HepG2 (cell line): ENCODE measurements around the gene SLITRK2. TPM values are rescaled to one million over a fixed set of nuclear protein-coding genes. Genes with fewer than 3 reads are reported as not detected.

Experiments
- ATAC-seq: fragments of 200-7000 bp; cut with Tn5 transposase; 3 replicates; pipeline ENCODE4 v1.9.1; 2020; ENCODE audit warnings: mild to moderate bottlenecking, moderate library complexity
- BruUV-seq: library from RNA; stranded (reverse); fragments of 400-500 nt; replicated peaks from 2 replicates; lab custom pipeline; 2021; lab: Mats Ljungman, UMichigan
- CTCF ChIA-PET: fragments of 300-600 bp; formaldehyde crosslinking; extraction: SDS; loops from one replicate; lab custom pipeline; 2021; ENCODE audit warnings: low total read pairs, inconsistent platforms, low intra/inter-chr PET ratio; lab: Yijun Ruan, JAX
- POLR2A ChIA-PET: fragments of 350-600 bp; sonication (Branson Sonifier 250); formaldehyde crosslinking; loops from one replicate; lab custom pipeline; 2020; ENCODE audit warnings: antibody characterized with exemption, inconsistent platforms; lab: Yijun Ruan, JAX
- DNase-seq: peaks from one replicate; pipeline ENCODE4 v3.0.0-alpha.2; 2015; ENCODE audit warnings: low spot score
- FAIRE-seq: peaks from 3 replicates; lab custom pipeline; 2011; peaks lifted over from hg19 to GRCh38; lab: Jason Lieb, UNC
- H2AFZ ChIP-seq: one replicate; pipeline ENCODE4 v1.6.1; 2011; ENCODE audit warnings: low read length, inconsistent platforms
- H3K27ac ChIP-seq: fragments of 300-600 bp; 3 replicates; pipeline ENCODE4 v1.8.0; 2011; ENCODE audit warnings: mixed run types, mild to moderate bottlenecking, mixed read lengths, low read length, inconsistent platforms; ENCODE audit not compliant: insufficient read depth; ENCODE audit errors: extremely low read length
- H3K27me3 ChIP-seq, 2 experiments: fragments of 200-600 bp in 1 of 2; 2 replicates in 1 of 2; 3 replicates in 1 of 2; pipeline versions ENCODE4 v1.6.0 to v1.8.0; 2011; ENCODE audit warnings: low read length in 2 of 2, mild to moderate bottlenecking in 2 of 2, moderate library complexity in 2 of 2, inconsistent platforms in 1 of 2; ENCODE audit not compliant: insufficient read depth in 2 of 2, control insufficient read depth in 1 of 2
- H3K36me3 ChIP-seq, 2 experiments: fragments of 200-600 bp in 1 of 2; replicated peaks in 1 of 2; 2 replicates in 1 of 2; 3 replicates in 1 of 2; pipeline versions ENCODE4 v1.5.1 to v1.8.0; 2011; ENCODE audit warnings: low read length in 2 of 2, inconsistent platforms in 1 of 2; ENCODE audit not compliant: insufficient read depth in 2 of 2, control insufficient read depth in 1 of 2
- H3K4me1 ChIP-seq: 2 replicates; pipeline ENCODE4 v1.5.1; 2012; ENCODE audit warnings: low read length, inconsistent platforms; ENCODE audit not compliant: insufficient read depth
- H3K4me2 ChIP-seq: 2 replicates; pipeline ENCODE4 v1.6.0; 2011; ENCODE audit warnings: low read depth, low read length, inconsistent platforms
- H3K4me3 ChIP-seq, 3 experiments: fragments of 200-600 bp in 1 of 3; sonication (generic), shearing (Covaris generic) in 1 of 3; replicated peaks in 1 of 3; 2 replicates each; pipeline ENCODE4 v1.5.1; 2011 to 2016; ENCODE audit warnings: low read length in 3 of 3, inconsistent platforms in 2 of 3, low read depth in 2 of 3, mild to moderate bottlenecking in 2 of 3, control low read depth in 1 of 3, mixed read lengths in 1 of 3; ENCODE audit not compliant: insufficient read depth in 1 of 3
- H3K79me2 ChIP-seq: one replicate; pipeline ENCODE4 v1.6.1; 2011; ENCODE audit warnings: low read length, inconsistent platforms; ENCODE audit not compliant: insufficient read depth
- H3K9ac ChIP-seq: 2 replicates; pipeline ENCODE4 v1.6.0; 2011; ENCODE audit warnings: mild to moderate bottlenecking, low read depth, low read length, inconsistent platforms; ENCODE audit not compliant: insufficient read depth
- H3K9me3 ChIP-seq: 2 replicates; pipeline ENCODE4 v1.5.1; 2012; ENCODE audit warnings: mild to moderate bottlenecking, low read length
- H4K20me1 ChIP-seq: 2 replicates; pipeline ENCODE4 v1.6.0; 2011; ENCODE audit warnings: inconsistent platforms, mild to moderate bottlenecking, low read length, moderate library complexity; ENCODE audit not compliant: insufficient read depth
- ATF7 ChIP-seq, 2 experiments: fragments of 450-650 bp in 1 of 2; sonication (generic) in 1 of 2; formaldehyde crosslinking in 1 of 2; IDR thresholded peaks; 2 replicates each; pipeline versions ENCODE4 v1.4.0 to v1.6.1; 2016 to 2020; ENCODE audit warnings: antibody characterized with exemption in 1 of 2, mild to moderate bottlenecking in 1 of 2, missing genetic modification reagents in 1 of 2
- CCDC6 ChIP-seq: sonication (generic); formaldehyde crosslinking; IDR thresholded peaks from 2 replicates; pipeline ENCODE4 v1.8.1; 2022; ENCODE audit warnings: mild to moderate bottlenecking, missing genetic modification reagents, moderate library complexity
- HMGA1 ChIP-seq: sonication (generic); formaldehyde crosslinking; conservative IDR thresholded peaks from 2 replicates; pipeline ENCODE4 v1.4.0; 2020; ENCODE audit warnings: missing genetic modification reagents
- MAFK ChIP-seq, 2 experiments: IDR thresholded peaks in 1 of 2; conservative IDR thresholded peaks in 1 of 2; 2 replicates each; pipeline ENCODE4 v1.6.1; 2011; ENCODE audit warnings: improper control_type of control experiment in 2 of 2, low read length in 2 of 2
- REXO4 ChIP-seq: sonication (generic); formaldehyde crosslinking; IDR thresholded peaks from 2 replicates; pipeline ENCODE4 v1.8.0; 2022; ENCODE audit warnings: missing genetic modification reagents, mild to moderate bottlenecking, borderline replicate concordance
- ZFX ChIP-seq: sonication (generic); formaldehyde crosslinking; IDR thresholded peaks from 2 replicates; pipeline ENCODE4 v1.4.0; 2020; ENCODE audit warnings: mild to moderate bottlenecking, low read depth, missing genetic modification reagents, moderate library complexity
- ZNF282 ChIP-seq: fragments of 450-650 bp; IDR thresholded peaks from 2 replicates; pipeline ENCODE4 v1.6.1; 2018; ENCODE audit not compliant: partially characterized antibody
- ZNF496 ChIP-seq: sonication (generic); formaldehyde crosslinking; IDR thresholded peaks from 2 replicates; pipeline ENCODE4 v1.8.1; 2023; ENCODE audit warnings: mild to moderate bottlenecking, moderate library complexity, missing genetic modification reagents; ENCODE audit not compliant: insufficient replicate concordance
- ZNF777 ChIP-seq: sonication (generic); formaldehyde crosslinking; IDR thresholded peaks from 2 replicates; pipeline ENCODE4 v1.4.0; 2020; ENCODE audit warnings: missing genetic modification reagents
- WGBS: methylation state at CpG from one replicate; pipeline ENCODE4 v1.1.6; 2017; ENCODE audit warnings: low lambda C conversion rate; 5-methylcytosine and 5-hydroxymethylcytosine counted together
- in situ Hi-C: cut with HindIII; loops from 2 replicates; pipeline ENCODE4 v1.10.0; 2017; ENCODE audit warnings: low pct_unique_long_range_greater_than_20kb; ENCODE audit not compliant: extremely low pct_ligation_motif_present
- intact Hi-C: fragments of 100-400 bp; cut with micrococcal nuclease; formaldehyde crosslinking; loops from one replicate; pipeline ENCODE4 v1.10.0; 2022; ENCODE audit not compliant: unreplicated experiment
- polyA plus RNA-seq, 8 experiments: library from polyadenylated mRNA; depleted of rRNA in 3 of 8; stranded (reverse) in 7 of 8; unstranded in 1 of 8; fragments of >200 nt; fragmentation: Illumina TruSeq in 4 of 8; extraction: Trizol in 4 of 8; gene quantifications; 2 replicates each; pipeline versions ENCODE4 v1.2.1 to v1.2.3, GENCODE V29; 2011 to 2016; ENCODE audit warnings: low read depth in 4 of 8, missing spikeins in 1 of 8, mixed read lengths in 1 of 8; ENCODE audit not compliant: insufficient read depth in 1 of 8
- total RNA-seq, 5 experiments: library from RNA; depleted of rRNA; stranded (reverse); fragments of >200 nt; fragmentation: Illumina TruSeq; extraction: Trizol; gene quantifications; 2 replicates each; pipeline ENCODE4 v1.2.3, GENCODE V29; 2016; ENCODE audit warnings: low read depth in 1 of 5
- TF ChIP-seq, protein P1 (sequence below): sonication (generic); formaldehyde crosslinking; IDR thresholded peaks from 2 replicates; pipeline ENCODE4 v1.4.0; 2020; ENCODE audit warnings: mild to moderate bottlenecking, missing genetic modification reagents
- TF ChIP-seq, protein P2 (sequence below): sonication (generic); formaldehyde crosslinking; IDR thresholded peaks from 2 replicates; pipeline ENCODE4 v1.5.0; 2020; ENCODE audit warnings: missing genetic modification reagents, mild to moderate bottlenecking, borderline replicate concordance
- TF ChIP-seq, protein P3 (sequence below): sonication (generic); formaldehyde crosslinking; IDR thresholded peaks from 2 replicates; pipeline ENCODE4 v1.5.1; 2020; ENCODE audit warnings: missing genetic modification reagents, mild to moderate bottlenecking, borderline replicate concordance
- TF ChIP-seq, protein P4 (sequence below): sonication (generic); formaldehyde crosslinking; IDR thresholded peaks from 2 replicates; pipeline ENCODE4 v1.4.0; 2020; ENCODE audit warnings: low read depth, mild to moderate bottlenecking, missing genetic modification reagents

Gene SLITRK2
- total and polyA plus RNA-seq, 2 of the 13 experiments (the other 11 are each of a cell fraction or from before 2014, with no cell fraction given): not detected

DNA sequence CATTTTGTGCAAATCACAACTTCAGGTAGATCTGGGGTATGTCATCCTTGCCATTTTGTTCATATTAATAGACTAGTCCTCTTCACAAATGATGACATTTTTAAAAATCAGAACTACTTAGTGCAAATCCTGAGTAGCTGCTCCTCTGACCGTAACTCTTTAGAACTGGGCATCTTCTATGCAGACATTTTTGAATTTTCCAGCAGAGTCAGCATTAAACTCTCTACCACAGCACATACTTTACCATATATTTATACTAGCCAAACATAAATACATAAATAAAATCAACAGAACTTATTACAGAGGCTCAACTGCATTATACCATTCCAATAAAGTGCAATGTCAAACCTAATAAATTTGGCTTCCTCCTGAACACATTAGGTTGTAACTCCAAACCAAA is 4.5 kb upstream of the SLITRK2 start (continued):
- TF ChIP-seq, protein P1, sequence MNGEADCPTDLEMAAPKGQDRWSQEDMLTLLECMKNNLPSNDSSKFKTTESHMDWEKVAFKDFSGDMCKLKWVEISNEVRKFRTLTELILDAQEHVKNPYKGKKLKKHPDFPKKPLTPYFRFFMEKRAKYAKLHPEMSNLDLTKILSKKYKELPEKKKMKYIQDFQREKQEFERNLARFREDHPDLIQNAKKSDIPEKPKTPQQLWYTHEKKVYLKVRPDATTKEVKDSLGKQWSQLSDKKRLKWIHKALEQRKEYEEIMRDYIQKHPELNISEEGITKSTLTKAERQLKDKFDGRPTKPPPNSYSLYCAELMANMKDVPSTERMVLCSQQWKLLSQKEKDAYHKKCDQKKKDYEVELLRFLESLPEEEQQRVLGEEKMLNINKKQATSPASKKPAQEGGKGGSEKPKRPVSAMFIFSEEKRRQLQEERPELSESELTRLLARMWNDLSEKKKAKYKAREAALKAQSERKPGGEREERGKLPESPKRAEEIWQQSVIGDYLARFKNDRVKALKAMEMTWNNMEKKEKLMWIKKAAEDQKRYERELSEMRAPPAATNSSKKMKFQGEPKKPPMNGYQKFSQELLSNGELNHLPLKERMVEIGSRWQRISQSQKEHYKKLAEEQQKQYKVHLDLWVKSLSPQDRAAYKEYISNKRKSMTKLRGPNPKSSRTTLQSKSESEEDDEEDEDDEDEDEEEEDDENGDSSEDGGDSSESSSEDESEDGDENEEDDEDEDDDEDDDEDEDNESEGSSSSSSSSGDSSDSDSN (CRISPR knock-in tag): no peak
- TF ChIP-seq MAFK (conservative IDR thresholded peaks at IDR 0.05 in 1 of 2, IDR thresholded peaks at IDR 0.05 in 1 of 2; ENCODE audit: low read length in 2 of 2): peak in 1 of 2 experiments; percentile 65; a peak in 2 of 4 replicates
- TF ChIP-seq, protein P2, sequence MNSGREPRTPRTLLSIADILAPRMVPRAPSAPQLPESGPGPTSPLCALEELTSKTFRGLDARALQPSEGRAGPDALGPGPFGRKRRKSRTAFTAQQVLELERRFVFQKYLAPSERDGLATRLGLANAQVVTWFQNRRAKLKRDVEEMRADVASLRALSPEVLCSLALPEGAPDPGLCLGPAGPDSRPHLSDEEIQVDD (CRISPR knock-in tag): no peak

DNA sequence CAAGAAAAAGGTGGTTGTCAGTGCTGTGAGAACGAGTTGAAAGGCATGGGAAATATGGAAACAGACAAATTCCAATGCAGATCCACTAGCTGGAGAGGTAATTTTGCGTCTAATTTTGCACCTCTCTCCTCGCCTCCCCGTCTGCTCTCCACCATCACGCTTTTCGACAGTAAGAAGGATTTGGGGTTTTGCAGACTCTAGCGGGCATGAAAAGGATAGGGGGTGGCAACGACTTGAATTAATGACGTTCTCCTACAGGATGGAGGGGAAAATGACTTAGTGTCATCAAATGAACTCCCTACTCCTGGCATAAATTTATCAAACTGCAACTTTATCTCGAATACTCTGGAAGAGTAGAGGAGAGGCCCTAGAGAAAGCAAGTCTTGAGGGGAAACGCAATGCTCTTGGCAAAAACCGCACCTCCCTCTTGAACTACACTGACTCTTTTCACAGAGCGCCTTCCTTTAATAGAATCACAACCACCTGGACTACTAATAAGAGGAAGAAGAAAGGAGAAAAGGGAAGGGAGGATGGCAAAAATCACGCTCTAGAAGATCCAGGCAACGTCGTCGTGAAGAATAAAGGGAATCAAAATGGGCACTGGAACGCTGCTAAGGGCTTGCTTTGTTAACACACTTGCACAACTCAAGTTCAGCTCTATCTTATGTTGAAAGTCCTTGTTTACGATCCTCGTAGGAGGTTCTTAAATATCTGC is 871 bp upstream of the SLITRK2 start:
- H2AFZ ChIP-seq: no peak overlapping the region
- FAIRE-seq (no peak), DNase-seq (no peak), ATAC-seq (no peak)
- in situ Hi-C loops (no loop called here), intact Hi-C loops (no loop called here)
- no peak overlapping the region for H3K9ac ChIP-seq
- TF ChIP-seq ZNF496 (CRISPR knock-in tag): no peak
- no peak for TF ChIP-seq ATF7 (IDR thresholded peaks at IDR 0.05)
- no peak for TF ChIP-seq ATF7 (CRISPR knock-in tag; IDR thresholded peaks at IDR 0.05)
- no peak for TF ChIP-seq ZFX (CRISPR knock-in tag)
- no peak for TF ChIP-seq CCDC6 (CRISPR knock-in tag)
- TF ChIP-seq HMGA1 (CRISPR knock-in tag): no peak
- no peak for TF ChIP-seq ZNF777 (CRISPR knock-in tag)
- TF ChIP-seq, protein P3, sequence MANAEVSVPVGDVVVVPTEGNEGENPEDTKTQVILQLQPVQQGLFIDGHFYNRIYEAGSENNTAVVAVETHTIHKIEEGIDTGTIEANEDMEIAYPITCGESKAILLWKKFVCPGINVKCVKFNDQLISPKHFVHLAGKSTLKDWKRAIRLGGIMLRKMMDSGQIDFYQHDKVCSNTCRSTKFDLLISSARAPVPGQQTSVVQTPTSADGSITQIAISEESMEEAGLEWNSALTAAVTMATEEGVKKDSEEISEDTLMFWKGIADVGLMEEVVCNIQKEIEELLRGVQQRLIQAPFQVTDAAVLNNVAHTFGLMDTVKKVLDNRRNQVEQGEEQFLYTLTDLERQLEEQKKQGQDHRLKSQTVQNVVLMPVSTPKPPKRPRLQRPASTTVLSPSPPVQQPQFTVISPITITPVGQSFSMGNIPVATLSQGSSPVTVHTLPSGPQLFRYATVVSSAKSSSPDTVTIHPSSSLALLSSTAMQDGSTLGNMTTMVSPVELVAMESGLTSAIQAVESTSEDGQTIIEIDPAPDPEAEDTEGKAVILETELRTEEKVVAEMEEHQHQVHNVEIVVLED: no peak
- no peak for TF ChIP-seq REXO4 (CRISPR knock-in tag)
- TF ChIP-seq, protein P4, sequence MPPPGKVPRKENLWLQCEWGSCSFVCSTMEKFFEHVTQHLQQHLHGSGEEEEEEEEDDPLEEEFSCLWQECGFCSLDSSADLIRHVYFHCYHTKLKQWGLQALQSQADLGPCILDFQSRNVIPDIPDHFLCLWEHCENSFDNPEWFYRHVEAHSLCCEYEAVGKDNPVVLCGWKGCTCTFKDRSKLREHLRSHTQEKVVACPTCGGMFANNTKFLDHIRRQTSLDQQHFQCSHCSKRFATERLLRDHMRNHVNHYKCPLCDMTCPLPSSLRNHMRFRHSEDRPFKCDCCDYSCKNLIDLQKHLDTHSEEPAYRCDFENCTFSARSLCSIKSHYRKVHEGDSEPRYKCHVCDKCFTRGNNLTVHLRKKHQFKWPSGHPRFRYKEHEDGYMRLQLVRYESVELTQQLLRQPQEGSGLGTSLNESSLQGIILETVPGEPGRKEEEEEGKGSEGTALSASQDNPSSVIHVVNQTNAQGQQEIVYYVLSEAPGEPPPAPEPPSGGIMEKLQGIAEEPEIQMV (CRISPR knock-in tag): no peak
- no peak for TF ChIP-seq ZNF282
- H3K79me2 ChIP-seq: no peaks in the 10 kb centered on the region
- H3K4me2 ChIP-seq: no peak overlapping the region
- no TSS peak for BruUV-seq
- no peaks in the 10 kb centered on the region for H3K36me3 ChIP-seq
- WGBS: 24% methylated on average over 18 of the region's 20 CpGs
- H4K20me1 ChIP-seq: no peaks in the 10 kb centered on the region
- no peaks in the 10 kb centered on the region for H3K4me1 ChIP-seq
- ChIA-PET POLR2A (no interaction called here), CTCF (no interaction called here)
- H3K27me3 ChIP-seq: no peaks in the 10 kb centered on the region
- H3K4me3 ChIP-seq: no peak overlapping the region
- H3K27ac ChIP-seq: no peak overlapping the region
- H3K9me3 ChIP-seq: no peaks in the 10 kb centered on the region
